Stimulated activated CD8-positive, alpha-beta memory T cell treated with anti-CD3 and anti-CD28 coated beads, Interleukin-4, amount 100 ng/mL, for 1 hour (primary cell): ENCODE results near the gene TMEM87B.

Source experiments
- DNase-seq, 2 donors: peaks; one replicate each; pipeline ENCODE4 v3.0.0-alpha.2; 2020; ENCODE audit warnings: low read depth in 2 of 2, low spot score in 1 of 2

Gene TMEM87B

GRCh38 chr2:112165296-112165695 is 110.2 kb downstream of the TMEM87B start:
- no peak for DNase-seq

GRCh38 chr2:112166806-112167499 is 111.9 kb downstream of the TMEM87B start:
- no peak for DNase-seq

GRCh38 chr2:112168422-112169124 is 113.5 kb downstream of the TMEM87B start:
- no peak for DNase-seq
